Activated T-cell treated with anti-CD3 and anti-CD28 coated beads, Interleukin-2, amount 50 U/mL, for 1 hour (primary cell): Measurements from ENCODE around the gene ERBB4.

ENCODE experiments used
- DNase-seq: peaks from one replicate; pipeline ENCODE4 v3.0.0-alpha.2; 2020

ERBB4 gene

GRCh38 chr2:211498551-211499205, 1039.9 kb downstream of the ERBB4 start:
- DNase-seq: no peak

- DNase-seq: no peak
These were observed 1043.3 kb downstream of the ERBB4 start for GRCh38 chr2:211495339-211495738.

- no peak for DNase-seq
These were observed 1044.1 kb downstream of the ERBB4 start for GRCh38 chr2:211494536-211494935.

- no peak for DNase-seq
These were observed 1044.5 kb downstream of the ERBB4 start for GRCh38 chr2:211494085-211494484.

- DNase-seq: no peak
These were observed 1050.9 kb downstream of the ERBB4 start for GRCh38 chr2:211487733-211488132.

GRCh38 chr2:211479536-211480150, 1059.0 kb downstream of the ERBB4 start:
- no peak for DNase-seq

- no peak for DNase-seq
These were observed 1060.9 kb downstream of the ERBB4 start for GRCh38 chr2:211477537-211478275.

GRCh38 chr2:211473116-211473515, 1065.5 kb downstream of the ERBB4 start:
- no peak for DNase-seq

GRCh38 chr2:211469664-211470059, 1068.9 kb downstream of the ERBB4 start:
- DNase-seq: no peak

- no peak for DNase-seq
These were observed 1069.5 kb downstream of the ERBB4 start for GRCh38 chr2:211468877-211469663.

GRCh38 chr2:211468217-211468616, 1070.4 kb downstream of the ERBB4 start:
- DNase-seq: no peak

GRCh38 chr2:211463397-211463796, 1075.2 kb downstream of the ERBB4 start:
- DNase-seq: no peak

- DNase-seq: no peak
These were observed 1079.6 kb downstream of the ERBB4 start for GRCh38 chr2:211458974-211459373.

- DNase-seq: no peak
These were observed 1081.3 kb downstream of the ERBB4 start for GRCh38 chr2:211457325-211457724.

- DNase-seq: no peak
These were observed 1083.3 kb downstream of the ERBB4 start for GRCh38 chr2:211455216-211455841.

- DNase-seq: no peak
These were observed 1083.9 kb downstream of the ERBB4 start for GRCh38 chr2:211454679-211455078.

GRCh38 chr2:211453311-211453887, 1085.2 kb downstream of the ERBB4 start:
- no peak for DNase-seq

GRCh38 chr2:211451642-211452041, 1087.0 kb downstream of the ERBB4 start:
- DNase-seq: no peak

GRCh38 chr2:211449819-211450218, 1088.8 kb downstream of the ERBB4 start:
- no peak for DNase-seq

- no peak for DNase-seq
These were observed 1091.1 kb downstream of the ERBB4 start for GRCh38 chr2:211447548-211447947.

GRCh38 chr2:211440107-211440506, 1098.5 kb downstream of the ERBB4 start:
- DNase-seq: no peak

- no peak for DNase-seq
These were observed 1099.6 kb downstream of the ERBB4 start for GRCh38 chr2:211439011-211439410.
